ENCODE measurements around the gene GSTM4. TPM values are rescaled to one million over a fixed set of nuclear protein-coding genes. Genes with fewer than 3 reads are reported as not detected.

Gene GSTM4
- 11.3 and 18.7 TPM in 2 replicates for total RNA-seq (2021; fragmentation: NEBNext Ultra II Directional; extraction: Animal tissue kit (Norgen Biotek cat#: 25700))
- polyA plus RNA-seq (2011; rRNA removed), result 24.0 and 31.4 TPM in 2 replicates
- 20.5 TPM for polyA plus RNA-seq (2011; cell fraction: cytosol; rRNA removed)
- 20.2 TPM for polyA plus RNA-seq (2011; cell fraction: nucleus; rRNA removed)
- polyA plus RNA-seq (2012, experiment 1 of 2), result 16.0 to 18.7 TPM (median 16.9 TPM) in 4 replicates
- 16.4 TPM for polyA plus RNA-seq (2012, experiment 2 of 2)
- polyA plus RNA-seq (2013, experiment 1 of 2), result 12.7 TPM
- 13.7 TPM for polyA plus RNA-seq (2013, experiment 2 of 2)
- polyA minus RNA-seq (2011; rRNA and poly(A)+ RNA removed), result 15.7 and 17.2 TPM in 2 replicates
- 5.1 TPM for polyA minus RNA-seq (2011; cell fraction: cytosol; rRNA and poly(A)+ RNA removed)
- polyA minus RNA-seq (2011; cell fraction: nucleus; rRNA and poly(A)+ RNA removed), result 9.8 TPM
- long read RNA-seq, experiment 1, transcript GSTM4-204 (8 exons, 1,412 nt), result major isoform, 8 of 18 reads
- long read RNA-seq, experiment 1, partial matches to known transcripts, result 2 of 18 reads
- long read RNA-seq, experiment 1, other reads (novel, unspliced or antisense), result 7 of 18 reads
- long read RNA-seq, experiment 2, transcript GSTM4-204 (8 exons, 1,412 nt), result major isoform, 17 of 22 reads
- long read RNA-seq, experiment 2, partial matches to known transcripts, result 0 of 22 reads
- long read RNA-seq, experiment 2, other reads (novel, unspliced or antisense), result 1 of 22 reads

DNA sequence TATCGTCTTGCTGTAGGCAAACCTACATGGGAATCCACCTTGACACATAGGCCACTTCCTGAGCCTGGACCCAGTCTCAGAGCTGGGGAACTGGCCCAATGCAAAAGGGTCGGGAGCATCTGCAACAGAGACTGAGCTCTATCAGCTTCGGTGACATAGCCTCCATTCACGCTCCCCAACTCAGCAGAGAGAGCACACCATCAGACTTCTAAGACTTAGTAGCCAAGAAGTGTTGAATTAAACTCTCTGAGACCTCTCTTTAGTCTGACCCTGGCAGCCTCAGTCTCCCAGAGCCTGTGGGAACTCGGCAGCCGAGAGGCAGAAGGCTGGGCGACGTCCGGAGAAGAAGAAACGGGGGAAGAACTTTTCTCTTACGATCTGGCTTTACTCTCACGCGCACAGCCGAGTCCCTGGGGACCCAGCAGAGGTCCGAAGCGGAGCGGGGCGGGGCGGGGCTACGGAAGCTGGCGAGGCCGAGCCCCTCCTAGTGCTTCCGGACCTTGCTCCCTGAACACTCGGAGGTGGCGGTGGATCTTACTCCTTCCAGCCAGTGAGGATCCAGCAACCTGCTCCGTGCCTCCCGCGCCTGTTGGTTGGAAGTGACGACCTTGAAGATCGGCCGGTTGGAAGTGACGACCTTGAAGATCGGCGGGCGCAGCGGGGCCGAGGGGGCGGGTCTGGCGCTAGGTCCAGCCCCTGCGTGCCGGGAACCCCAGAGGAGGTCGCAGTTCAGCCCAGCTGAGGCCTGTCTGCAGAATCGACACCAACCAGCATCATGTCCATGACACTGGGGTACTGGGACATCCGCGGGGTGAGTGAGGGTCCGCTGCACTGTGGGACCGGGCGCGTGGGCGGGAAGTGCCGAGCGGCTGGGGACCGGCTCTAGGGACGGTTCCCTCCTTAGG lies at the start of gene GSTM4:
TSS of gene GSTM4 (plus strand) at position 485 of the 905 bp plus-strand sequence. CDS start at position 776, 291 bp downstream.
- H3K14ac ChIP-seq (ENCODE audit: insufficient read length), result no peak within 1 kb of the TSS
- no peak for FAIRE-seq
- H4K5ac ChIP-seq (ENCODE audit: insufficient read length, low read depth, low read length), result peak within 1 kb of the TSS; percentile 6
- H2AK5ac ChIP-seq (ENCODE audit: low read depth, low read length), result no peak within 1 kb of the TSS
- 3% methylated on average over 54 of the region's 54 CpGs; no CpG with 5 or more reads in 1 of the 2 experiments for WGBS, 2 experiments (ENCODE audit: extremely low coverage in 1 of 2, insufficient coverage in 1 of 2, insufficient read length in 1 of 2, insufficient replicate concordance in 2 of 2, low coverage in 1 of 2, low lambda C conversion rate in 2 of 2, missing lambda C conversion rate in 1 of 2)
- no peak within 1 kb of the TSS for H3K27ac ChIP-seq (ENCODE audit: low read depth, low read length)
- no peaks in the 10 kb centered on the region for H4K20me1 ChIP-seq (replicated peaks in 1 of 2; ENCODE audit: control insufficient read depth in 1 of 2, insufficient read depth in 2 of 2, low read length in 2 of 2)
- no peaks in the 10 kb centered on the region for H3K9me3 ChIP-seq (ENCODE audit: insufficient read depth in 2 of 2, low read depth in 1 of 2, low read length in 1 of 2)
- 0 out of 2 replicates have a peak within 1 kb of the TSS, but pooled peaks have one; percentile 36 for H2BK15ac ChIP-seq (ENCODE audit: low read length)
- H3K79me1 ChIP-seq (ENCODE audit: low read depth, low read length), result no peaks in the 10 kb centered on the region
- H3K4me1 ChIP-seq (replicated peaks in 1 of 4; ENCODE audit: control insufficient read depth in 3 of 4, insufficient read depth in 4 of 4, low read length in 3 of 4), result 0 out of 7 replicates have a peak, but pooled peaks cover 0 to 3% (median 0%) of the 10 kb centered on the region in 4 experiments
- no peaks in the 10 kb centered on the region for H3K79me2 ChIP-seq (ENCODE audit: control insufficient read depth in 1 of 2, insufficient read depth in 2 of 2, low read length in 2 of 2)
- H4K91ac ChIP-seq (replicated peaks; ENCODE audit: insufficient read length, low read length), result peak within 1 kb of the TSS; percentile 52
- H4K8ac ChIP-seq (ENCODE audit: extremely low read depth, insufficient read depth, low read length), result peak within 1 kb of the TSS; percentile 81
- peak within 1 kb of the TSS in 3 of 4 experiments; percentile 41 to 68 (median 42); a peak in 5 of 7 replicates for H3K9ac ChIP-seq (replicated peaks in 1 of 4; ENCODE audit: extremely low read depth in 1 of 4, low read depth in 3 of 4, low read length in 3 of 4)
- peak within 1 kb of the TSS; percentile 74 to 79 for H3K4me2 ChIP-seq (ENCODE audit: insufficient read depth in 1 of 2, low read depth in 2 of 2, low read length in 2 of 2)
- H2BK20ac ChIP-seq (ENCODE audit: low read length), result no peak within 1 kb of the TSS
- no peak within 1 kb of the TSS for H3K23ac ChIP-seq (ENCODE audit: insufficient read length)
- peak within 1 kb of the TSS; percentile 83 for H3K18ac ChIP-seq (ENCODE audit: extremely low read depth, low read length)
- H2BK5ac ChIP-seq (ENCODE audit: low read depth, low read length), result peak within 1 kb of the TSS; percentile 91; the same call in 1 of the 2 replicates
- H3K4ac ChIP-seq (replicated peaks; ENCODE audit: insufficient read length, low read depth, low read length), result no peak within 1 kb of the TSS
- DNase-seq (ENCODE audit: low read depth in 1 of 2, low spot score in 2 of 2), result peak; percentile 44 to 86
- peak within 1 kb of the TSS; percentile 75 for H2AFZ ChIP-seq (ENCODE audit: low read length)
- H3K56ac ChIP-seq (replicated peaks; ENCODE audit: insufficient read length, low read depth, low read length), result peak within 1 kb of the TSS; percentile 86
- peak within 1 kb of the TSS; percentile 59 to 74 (median 66) for H3K4me3 ChIP-seq (ENCODE audit: extremely low read depth in 1 of 4, insufficient read depth in 2 of 4, low read depth in 3 of 4, low read length in 4 of 4)
- peak within 1 kb of the TSS; percentile 53; the same call in 1 of the 2 replicates for H2BK12ac ChIP-seq (ENCODE audit: low read depth, low read length)
- no peaks in the 10 kb centered on the region for H3K36me3 ChIP-seq (ENCODE audit: control insufficient read depth in 2 of 4, insufficient read depth in 4 of 4, low read length in 3 of 4)
- no peak within 1 kb of the TSS for H2BK120ac ChIP-seq (replicated peaks; ENCODE audit: low read depth, low read length)
- peaks cover 9% of the 10 kb centered on the region for H3K23me2 ChIP-seq (ENCODE audit: low read depth, low read length)
- CTCF ChIA-PET (ENCODE audit: partially characterized antibody), result interaction anchor here (0.6 to 11.8 kb wide), 11 partner anchors 10 to 432 kb away, joined by 3 to 185 read pairs (median 4); partner anchors contain the start of gene GSTM1
- H3K27me3 ChIP-seq (replicated peaks in 1 of 4; ENCODE audit: control insufficient read depth in 3 of 4, extremely low read depth in 1 of 4, insufficient read depth in 3 of 4, low read length in 3 of 4), result peaks cover 0 to 5% (median 4%) of the 10 kb centered on the region in 4 experiments; a peak in 6 of 7 replicates
- POLR2A ChIA-PET (ENCODE audit: partially characterized antibody), result interaction anchor here (0.7 to 1.6 kb wide), 6 partner anchors 11 to 84 kb away, joined by 3 to 5 read pairs (median 3); partner anchors contain the start of gene GSTM1
- TF ChIP-seq SIN3A (conservative IDR thresholded peaks at IDR 0.05 in 1 of 2, IDR thresholded peaks at IDR 0.05 in 1 of 2; ENCODE audit: low read depth in 1 of 2, low read length in 2 of 2), result peak in 1 of 2 experiments; percentile 55; a peak in 2 of 4 replicates
- TF ChIP-seq TCF12 (IDR thresholded peaks at IDR 0.05; ENCODE audit: low read depth, low read length), result no peak
- TF ChIP-seq GABPA (IDR thresholded peaks at IDR 0.05; ENCODE audit: borderline replicate concordance, insufficient read depth, low read length), result no peak; the same call in 1 of the 2 replicates
- no peak for TF ChIP-seq MAFK (IDR thresholded peaks at IDR 0.05; ENCODE audit: low read depth, low read length)
- no peak; the same call in 1 of the 2 replicates for TF ChIP-seq RBBP5 (IDR thresholded peaks at IDR 0.05; ENCODE audit: borderline replicate concordance, low read depth, low read length)
- no peak for TF ChIP-seq CHD1 (IDR thresholded peaks at IDR 0.05; ENCODE audit: low read depth, low read length)
- no peak for TF ChIP-seq KDM5A (IDR thresholded peaks at IDR 0.05; ENCODE audit: low read length)
